ENCODE measurements around the gene GJB2.
"Not testable (repeated sequence)": the region's sequence is repeated elsewhere in the genome, so short reads cannot be mapped to it uniquely, and the experiment has no call there.

GJB2 gene

DNA sequence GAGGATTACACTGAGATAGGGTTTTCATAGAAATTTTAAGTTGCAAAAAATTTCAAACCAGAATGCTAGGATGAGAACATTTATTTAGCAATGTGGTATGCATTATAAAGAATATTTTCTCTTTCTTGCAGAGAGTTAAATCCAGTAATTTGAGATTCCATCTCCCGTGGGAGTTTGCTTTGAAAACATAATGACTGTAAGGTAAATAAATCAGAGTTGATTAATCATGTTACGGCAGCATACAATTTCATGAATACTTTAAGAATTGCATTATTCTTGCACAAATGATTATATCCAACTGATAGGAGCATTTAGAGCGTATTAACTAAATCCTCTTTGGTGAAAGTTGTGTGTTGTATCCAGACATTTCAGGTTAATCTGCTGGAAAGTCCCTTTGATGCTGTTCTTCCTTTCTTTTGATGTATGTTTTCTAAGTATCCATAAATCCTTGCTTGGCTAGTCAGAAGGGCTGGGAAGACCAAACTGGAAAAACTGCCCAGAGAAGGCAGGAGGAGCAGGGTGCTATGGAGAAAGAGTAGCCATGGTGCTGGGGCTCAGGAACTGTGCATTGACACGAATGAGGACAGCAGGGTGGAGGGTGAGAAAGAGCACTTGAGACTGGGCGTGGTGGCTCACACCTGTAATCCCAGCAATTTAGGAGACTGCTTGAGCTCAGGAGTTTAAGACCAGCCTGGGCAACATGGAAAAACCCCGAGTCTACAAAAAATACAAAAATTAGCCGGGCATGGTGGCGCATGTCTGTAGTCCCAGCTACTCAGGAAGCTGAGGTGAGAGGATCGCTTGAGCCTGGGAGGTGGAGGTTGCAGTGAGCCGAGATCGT is 27.1 kb downstream of the GJB2 start:
- DNase-seq (ENCODE audit: low read depth), result no peak

DNA sequence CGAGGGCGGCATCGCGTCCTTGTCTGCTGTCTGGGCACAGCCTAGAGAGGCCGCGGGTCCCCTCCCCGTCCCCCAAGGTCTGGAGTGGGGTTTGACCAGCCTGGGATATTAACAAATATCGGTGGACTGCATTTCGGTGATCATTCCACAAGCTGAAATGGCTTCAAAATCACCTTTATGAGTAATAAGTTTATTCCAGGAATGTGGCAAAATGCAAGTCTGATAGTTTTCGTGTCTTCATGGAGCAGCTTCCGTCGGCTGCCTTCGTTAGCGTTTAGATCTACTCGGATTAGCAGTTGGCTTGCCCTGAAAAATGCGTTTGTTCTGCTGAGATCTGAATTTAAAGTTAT is 30.8 kb downstream of the GJB2 start:
- DNase-seq (ENCODE audit: low read depth), result no peak

DNA sequence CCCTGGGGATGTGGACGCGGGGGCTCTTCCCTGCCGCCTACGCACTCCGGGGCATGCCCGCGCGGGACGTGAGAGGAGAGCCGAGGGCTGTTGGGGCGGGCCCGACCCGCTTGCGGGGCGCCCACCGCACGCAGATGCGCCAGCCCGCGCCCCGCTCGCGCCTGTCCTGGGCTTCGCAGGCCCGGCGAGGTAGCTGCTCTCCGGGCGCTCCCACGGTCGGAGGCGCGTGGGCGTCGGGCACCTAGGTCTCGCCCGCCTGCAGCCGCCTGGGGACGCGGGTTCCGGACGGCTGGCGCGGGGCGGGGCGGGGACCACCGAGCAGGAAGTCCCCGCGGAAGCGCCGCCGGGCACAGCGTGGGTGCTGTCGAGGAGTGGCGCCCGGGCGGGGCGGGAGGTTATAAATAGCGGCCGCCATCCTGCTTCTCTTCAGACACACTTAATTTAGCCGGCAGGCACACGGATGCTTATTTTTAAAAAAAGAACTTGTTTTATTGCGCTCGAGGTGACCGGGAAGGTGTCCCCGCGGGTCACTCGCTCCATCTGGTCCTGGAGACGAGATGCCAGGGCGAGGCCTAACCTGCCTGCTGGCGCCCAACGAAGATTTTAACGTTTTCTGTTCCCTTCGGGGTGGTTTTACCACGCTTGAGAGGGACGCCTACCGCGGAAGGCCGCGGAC is 31.3 kb downstream of the GJB2 start:
- DNase-seq (ENCODE audit: low read depth), result no peak

DNA sequence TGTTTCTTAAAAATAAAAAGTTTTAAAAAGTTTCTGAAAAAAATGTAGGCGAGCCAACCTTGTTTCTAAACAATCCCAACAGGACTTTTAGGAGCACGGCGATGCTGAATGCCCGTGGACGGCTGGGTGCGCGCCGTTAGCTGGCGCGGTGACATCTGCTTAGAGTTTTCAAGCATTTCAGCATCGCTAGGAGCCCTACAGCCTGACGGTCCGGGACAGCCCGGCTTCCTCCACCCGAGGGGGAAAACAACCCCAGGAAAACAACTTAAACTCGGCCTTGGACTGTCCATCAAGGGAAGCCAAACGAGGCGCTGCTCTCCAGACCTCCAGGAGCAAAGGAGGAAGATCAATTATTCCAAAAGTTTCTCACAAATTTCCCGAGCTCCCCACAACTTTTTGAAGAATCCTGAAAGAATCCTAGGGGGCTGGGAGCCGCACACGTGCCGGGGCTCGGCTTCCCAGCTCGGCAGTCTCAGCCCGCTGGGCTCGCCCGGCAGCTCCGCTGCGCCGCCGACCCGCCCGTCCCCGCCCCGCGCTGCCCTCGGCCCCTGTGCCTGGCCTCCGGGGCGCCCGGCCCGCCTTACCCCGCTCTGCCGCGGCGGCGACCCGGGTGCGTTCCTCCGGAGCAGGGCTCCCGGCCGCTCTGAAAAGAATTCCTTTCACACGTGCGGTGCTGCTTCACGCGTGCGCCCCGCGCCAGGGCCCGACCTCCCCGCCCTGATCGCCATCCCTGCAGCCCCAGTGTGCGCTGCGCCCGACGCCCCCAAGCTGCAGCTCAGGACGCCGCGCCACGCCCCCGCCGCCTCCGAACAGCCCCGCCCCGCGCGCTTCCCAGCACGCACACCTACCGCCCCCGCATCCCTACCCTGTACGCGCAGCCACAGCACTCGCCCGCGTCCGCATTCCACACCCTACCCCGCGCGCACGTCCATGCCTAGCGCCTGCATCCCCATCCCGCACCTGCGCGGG is 32.1 kb downstream of the GJB2 start, which contains the start of gene GJA3:
GJA3 (minus strand) TSS at position 747 of the 969 bp plus-strand sequence. CDS start 17,764 bp downstream, outside the sequence.
- DNase-seq (ENCODE audit: low read depth), result no peak

DNA sequence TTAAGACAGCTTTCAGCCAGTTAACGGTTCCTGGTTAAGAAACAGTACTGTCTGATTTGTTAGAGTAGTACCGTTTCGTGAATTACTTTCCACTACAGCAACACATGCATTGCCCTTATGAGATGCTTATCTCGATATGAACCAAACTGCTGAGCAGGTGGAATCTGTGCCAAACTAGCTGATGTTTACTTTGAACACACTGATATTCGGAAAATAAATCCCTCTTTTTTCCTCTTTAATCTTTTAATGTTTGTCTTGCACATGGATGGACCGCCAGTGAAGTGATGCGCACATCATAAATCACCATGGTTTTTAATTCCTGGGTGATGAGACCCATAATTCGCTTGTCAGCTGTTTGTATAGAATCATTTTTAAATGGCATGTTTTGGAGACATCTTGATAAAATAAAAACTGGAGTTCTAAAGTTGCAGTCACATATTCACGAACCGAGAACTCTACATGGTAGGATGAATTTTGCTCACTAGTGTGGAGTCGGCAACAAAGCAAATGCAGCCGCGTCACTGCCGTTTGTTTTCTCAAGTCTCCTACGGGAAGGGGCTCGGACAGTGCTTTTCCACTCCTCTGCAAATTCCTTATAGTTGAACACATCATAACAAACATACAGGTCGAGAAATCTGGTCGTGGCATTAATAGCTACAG is 33.0 kb downstream of the GJB2 start:
- DNase-seq (ENCODE audit: low read depth), result no peak

DNA sequence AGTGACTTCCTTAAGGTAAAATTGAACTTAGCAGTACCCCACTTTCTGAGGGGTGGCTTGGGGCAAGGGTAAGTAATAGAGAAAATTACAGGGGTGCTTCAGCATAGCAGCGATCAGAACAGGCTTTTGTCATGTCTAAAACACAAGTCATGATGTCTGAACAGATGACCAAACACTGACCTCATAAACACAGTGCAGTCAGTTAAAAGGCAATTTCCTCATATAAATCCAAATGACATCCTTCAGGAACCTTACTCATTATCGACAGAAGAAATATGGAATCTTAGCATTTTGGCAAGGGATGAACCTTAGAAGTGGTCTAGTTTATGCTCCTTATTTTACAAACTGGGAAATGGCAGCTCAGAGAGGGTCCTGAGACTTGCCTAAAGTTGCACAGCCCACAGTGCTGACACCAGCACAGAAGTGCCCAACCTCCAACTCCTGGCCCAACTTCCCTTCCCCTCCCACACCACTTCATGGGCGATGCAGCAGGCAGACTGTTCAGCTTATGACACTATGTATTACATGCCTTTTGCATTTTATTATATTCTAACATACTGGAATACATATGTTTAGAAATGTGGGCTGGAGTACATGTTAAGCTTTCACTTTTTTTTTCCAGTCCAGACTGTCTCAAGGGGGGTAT is 35.5 kb downstream of the GJB2 start:
- DNase-seq (ENCODE audit: low read depth), result no peak

DNA sequence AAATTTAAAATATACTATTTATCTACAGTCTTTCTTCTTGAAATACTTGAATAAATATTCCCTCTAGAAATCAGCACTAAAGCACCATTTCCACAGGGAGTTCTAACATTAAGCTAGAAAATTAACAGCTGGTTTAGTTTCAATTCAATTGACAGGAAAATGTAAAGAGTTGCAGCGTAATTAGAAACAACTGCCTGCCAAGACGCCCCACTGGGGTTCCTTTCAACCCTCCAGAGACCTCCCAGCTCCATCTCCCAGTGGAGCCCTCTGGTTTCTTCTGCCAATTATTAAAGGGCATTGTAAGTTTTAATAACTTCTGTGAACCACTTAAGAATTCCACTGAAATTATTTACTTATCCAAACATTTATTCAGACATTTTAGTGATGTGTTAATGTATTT is 36.0 kb downstream of the GJB2 start:
- DNase-seq (ENCODE audit: low read depth), result no peak

DNA sequence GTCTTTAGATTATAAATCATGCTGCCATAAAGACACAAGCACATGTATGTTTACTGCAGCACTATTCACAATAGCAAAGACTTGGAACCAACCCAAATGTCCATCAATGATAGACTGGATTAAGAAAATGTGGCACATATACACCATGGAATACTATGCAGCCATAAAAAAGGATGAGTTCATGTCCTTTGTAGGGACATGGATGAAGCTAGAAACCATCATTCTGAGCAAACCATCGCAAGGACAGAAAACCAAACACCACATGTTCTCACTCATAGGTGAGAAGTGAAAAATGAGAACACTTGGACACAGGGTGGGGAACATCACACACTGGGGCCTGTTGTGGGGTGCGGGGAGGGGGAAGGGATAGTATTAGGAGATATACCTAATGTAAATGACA is 39.4 kb downstream of the GJB2 start:
- DNase-seq (ENCODE audit: low read depth), result not testable (repeated sequence)

DNA sequence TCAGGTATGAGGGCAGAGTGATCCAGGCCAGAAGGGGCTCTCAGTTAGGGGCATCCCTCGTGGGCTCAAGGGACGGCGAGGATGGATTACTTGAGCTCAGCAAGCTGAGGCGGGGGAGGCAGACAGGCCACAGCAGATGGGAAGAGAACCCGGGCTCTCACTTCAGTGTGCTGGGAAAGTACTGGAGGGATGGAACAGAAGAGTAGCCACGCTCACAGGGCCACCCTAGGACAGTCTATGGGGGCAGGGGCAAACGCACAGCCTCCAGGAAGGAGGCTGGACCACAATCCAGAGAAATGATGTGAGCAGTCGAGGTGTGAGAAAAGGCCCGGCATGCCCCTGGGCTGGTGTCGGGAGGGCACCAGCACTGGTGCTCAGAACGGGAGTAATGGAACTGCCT is 41.1 kb downstream of the GJB2 start:
- no peak for DNase-seq (ENCODE audit: low read depth)

DNA sequence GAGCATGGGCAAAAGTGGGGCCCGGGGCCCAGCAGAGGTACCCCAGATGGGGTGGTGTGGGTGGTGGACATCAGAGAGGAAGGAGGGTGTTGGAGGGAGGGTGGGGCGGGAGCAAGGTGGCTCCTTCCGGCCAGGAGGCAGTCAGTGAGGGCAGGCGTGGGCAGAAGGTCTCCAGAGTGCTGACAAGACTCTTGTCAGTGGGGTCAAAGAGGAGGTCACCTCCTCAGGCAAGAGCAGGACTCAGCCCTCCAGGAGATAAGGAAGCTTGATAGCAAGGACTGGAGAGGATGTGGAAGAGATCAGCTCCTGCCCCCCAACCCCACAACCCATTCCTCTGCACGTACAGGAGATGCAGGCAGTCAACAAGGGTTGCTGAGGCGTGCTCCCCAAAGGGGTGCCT is 41.7 kb downstream of the GJB2 start:
- DNase-seq (ENCODE audit: low read depth), result no peak

DNA sequence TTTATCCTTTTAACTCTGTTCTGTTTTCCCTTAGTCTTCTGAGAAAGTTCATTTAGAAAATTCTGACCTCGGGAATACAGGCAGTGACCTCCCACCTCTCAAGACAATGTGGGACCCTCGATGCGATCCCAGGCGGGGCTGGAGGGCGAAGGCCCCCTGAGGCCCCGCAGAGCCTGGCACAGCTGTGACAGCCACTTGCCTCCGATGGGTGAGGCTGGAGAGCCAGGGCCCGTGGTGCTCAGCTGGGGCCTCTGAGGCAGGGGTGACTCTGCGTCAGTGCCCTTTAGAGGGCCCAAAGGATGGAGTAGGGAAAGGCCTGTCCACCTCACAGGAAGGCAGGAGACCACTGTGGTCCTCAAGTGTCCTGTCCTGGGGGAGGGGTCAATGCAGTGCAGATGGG is 42.2 kb downstream of the GJB2 start:
- no peak for DNase-seq (ENCODE audit: low read depth)

DNA sequence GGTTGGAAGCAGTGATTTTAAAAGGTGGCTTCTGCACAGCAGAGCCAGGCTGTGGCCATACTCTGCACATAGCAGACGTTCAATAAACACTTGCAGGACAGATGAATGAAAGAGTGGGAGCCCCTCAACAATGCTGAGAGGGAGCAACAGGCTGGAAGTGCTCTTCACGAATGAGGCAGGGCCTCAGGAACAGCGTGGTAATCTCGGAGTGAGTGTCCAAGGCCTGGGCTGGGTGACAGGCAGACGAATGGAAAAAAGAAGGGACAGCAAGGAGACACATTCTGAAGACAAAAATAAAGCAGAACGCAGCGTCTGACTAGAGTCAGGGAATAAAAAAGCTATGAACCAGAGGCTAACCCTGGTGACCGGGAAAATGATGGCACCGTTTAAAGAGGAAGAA is 43.0 kb downstream of the GJB2 start:
- no peak for DNase-seq (ENCODE audit: low read depth)

DNA sequence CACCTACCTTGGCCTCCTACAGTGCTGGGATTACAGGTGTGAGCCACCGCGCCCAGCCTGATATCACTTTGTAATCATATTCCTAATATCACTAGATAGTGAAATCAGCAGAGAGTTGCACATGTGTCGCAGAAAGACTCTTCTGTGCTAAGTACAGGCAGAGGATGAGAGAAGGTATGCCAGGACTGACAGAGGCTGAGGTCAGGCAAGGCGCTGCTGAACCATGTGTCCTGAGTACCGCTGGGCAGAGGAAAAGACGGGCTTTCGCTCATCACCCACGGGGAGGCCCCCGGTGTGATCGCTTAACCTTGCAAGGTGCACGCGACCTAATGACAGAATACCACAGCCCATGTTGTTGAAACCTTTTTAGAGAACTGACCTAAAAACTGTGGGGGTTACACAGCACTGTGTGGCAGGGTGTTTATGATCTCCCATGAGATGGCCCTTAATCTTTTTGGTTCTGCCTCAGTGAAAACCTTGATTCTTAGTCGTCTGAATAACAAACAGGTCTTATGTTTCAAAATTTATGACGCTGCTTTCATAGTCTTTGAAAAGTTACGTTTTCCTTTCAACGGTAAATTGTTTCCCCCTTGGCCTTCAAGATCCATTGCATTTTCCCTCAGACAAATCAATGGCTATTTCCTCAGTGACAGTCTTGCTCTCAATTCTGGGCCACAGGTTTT is 44.1 kb downstream of the GJB2 start:
- no peak for DNase-seq (ENCODE audit: low read depth)

DNA sequence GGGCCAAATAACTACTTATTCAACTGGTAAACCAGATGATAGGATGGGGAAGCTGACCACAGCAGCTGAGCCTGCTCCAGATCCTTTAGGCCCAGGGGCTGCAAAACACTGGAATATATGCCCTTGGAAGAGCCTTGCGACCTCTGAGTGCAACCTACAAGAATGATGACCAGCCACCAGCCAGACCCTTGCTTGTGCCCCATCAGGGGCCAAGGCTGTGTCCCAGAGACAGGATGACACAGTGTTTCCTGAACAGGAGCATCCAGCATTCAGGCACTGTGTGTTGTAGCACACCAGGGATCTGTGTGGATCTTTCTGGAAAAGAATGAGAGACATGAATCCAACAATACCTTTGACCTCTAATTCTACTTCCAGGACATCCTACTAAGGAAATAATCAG is 46.4 kb downstream of the GJB2 start:
- no peak for DNase-seq (ENCODE audit: low read depth)

DNA sequence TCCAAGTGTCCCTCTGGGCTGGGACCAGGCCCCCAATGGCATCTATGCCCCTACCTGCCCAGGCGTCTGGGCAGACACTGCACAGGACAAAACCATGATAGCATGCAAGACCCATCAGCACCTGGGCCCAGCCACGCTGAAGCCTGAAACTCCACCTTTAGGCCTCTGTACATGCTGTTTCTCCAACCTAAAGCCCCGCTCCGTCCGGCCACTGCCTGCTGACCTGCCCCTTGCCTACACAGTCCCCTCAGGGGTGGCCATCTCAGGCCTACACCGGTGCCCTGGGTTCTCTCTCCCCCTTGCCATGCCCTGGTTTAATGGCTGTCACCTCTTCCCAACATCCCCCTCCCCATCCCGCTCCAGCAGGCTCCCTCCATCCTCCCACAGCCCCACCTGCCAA is 47.2 kb downstream of the GJB2 start:
- DNase-seq (ENCODE audit: low read depth), result no peak

DNA sequence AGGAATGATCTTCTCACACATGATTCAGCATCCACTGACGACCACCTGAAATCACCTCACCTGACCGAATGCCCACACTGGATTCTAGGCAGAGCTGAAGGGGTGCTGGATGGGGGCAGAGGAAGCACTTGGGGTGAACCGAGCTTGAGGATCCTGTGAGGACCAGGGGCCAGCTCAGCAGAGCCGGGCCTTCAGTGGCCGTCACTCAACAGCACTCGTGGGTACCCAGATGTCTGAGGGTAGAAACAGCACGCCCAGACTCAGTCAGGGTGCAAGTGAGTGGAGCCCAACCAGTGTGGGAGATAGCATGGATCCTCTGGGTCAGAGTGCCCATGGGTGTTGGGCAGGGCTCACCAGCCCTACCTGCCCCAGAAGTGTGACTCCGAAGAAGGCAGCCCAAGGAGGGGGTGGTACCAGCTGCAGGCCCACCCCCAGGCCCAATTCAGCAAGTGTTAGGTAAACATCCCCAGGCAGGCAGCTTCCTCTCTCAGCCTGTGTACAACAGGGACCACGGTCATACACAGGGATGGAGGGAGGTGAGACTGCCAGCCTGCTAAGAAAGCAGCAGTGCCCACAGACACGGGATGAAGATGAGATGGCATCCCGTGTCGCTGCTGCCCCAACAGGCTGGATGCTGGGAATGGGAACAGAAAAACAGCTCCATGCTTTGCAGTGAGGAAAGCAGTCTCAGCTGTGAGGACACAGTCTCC is 48.4 kb downstream of the GJB2 start:
- no peak for DNase-seq (ENCODE audit: low read depth)

DNA sequence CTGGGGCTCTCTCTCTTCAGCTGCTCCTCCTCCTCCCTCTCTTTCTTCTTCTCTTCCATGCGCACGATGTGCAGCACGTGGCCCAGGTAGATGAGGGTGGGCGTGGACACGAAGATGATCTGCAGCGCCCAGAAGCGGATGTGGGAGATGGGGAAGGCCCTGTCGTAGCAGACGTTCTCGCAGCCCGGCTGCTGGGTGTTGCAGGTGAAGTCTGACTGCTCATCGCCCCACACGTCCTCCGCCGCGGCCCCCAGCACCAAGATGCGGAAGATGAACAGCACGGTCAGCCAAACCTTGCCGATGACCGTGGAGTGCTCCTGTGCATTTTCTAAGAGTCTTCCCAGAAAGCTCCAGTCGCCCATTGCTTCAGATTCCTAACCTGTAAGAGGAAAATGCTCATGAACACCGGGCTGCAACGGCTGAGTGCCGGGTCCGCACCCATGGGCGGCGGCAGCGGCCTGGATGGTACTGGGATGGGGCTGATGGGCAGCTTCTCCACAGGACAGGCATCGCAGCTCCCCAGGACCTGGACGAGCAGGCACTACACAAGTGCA is 49.7 kb downstream of the GJB2 start:
- no peak for DNase-seq (ENCODE audit: low read depth)

DNA sequence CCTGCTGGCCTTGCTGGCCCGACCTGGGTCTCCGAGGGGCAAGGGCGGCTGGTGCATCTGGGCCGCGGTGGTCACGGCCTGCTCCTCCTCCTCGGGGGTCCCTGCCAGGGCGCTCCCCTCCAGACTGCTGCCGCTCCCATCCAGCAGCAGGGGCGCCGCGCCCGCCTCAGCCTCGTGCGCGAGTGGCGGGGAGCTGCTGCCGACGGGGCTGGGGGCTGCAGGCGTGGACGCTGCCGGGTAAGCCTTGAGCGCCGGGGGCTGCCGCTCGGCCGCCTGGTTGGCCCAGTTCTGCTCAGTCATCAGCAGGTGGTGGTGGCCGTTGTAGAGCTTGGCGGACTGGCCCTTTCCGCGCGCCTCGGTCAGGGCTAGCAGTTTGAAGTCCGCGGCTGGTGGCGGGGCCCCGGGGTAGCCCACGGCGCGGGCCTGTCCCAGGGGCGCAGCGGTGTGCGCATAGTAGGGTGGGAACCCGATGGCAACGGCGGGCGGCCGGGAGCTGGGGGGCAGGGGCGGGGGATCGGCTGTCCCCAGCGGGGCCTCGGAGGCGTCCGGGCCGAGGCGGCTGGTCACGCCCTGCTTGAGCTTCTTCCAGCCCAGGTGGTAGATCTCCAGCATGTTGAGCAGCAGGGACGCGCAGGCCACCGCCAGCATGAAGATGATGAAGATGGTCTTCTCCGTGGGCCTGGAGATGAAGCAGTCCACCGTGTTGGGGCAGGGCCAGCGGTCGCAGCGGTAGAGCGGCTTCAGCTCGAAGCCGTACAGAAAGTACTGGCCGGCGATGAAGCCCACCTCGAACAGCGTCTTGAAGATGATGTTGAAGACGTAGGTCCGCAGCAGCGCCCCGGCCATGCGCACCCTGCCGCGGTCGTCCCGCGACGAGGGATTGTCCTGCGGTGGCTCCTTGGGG is 50.5 kb downstream of the GJB2 start:
- no peak for DNase-seq (ENCODE audit: low read depth)

Measured in GM04504 (cell line).